SKM-1 (cell line): ENCODE results near the gene NDUFB7.
A peak's percentile ranks its signal among the peaks of the same experiment; 100 is the strongest.
"Not testable (repeated sequence)": the region's sequence is repeated elsewhere in the genome, so short reads cannot be mapped to it uniquely, and the experiment has no call there.

Experiments
- DNase-seq: peaks from one replicate; lab custom pipeline; 2025; ENCODE audit not compliant: unreplicated experiment; lab: John Stamatoyannopoulos, UW

NDUFB7 gene

DNA sequence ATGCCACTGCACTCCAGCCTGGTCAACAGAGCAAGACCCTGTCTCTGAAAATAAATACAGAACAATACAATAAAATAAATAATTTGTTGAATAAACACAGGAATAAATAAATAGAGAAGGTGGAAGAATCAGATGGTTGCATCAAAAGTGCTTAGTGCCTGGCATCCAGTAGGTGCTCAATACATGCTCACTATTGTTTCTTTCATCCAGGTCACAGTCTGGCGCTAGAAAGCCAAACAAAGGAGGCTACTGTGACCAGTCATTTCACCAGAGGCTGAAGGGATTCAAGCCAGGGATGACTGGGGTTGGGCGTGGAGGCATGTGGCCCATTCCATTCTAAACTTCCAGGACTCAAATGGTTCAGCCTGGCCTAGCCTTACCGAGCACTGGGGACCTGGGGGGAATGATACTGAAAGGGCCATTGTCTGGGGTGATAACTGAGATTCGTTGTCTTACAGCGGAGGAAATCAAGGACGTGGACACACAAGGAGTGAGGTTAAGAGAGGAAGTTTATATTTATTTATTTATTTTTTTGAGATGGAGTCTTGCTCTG is 3.6 kb upstream of the NDUFB7 start:
- no peak for DNase-seq

DNA sequence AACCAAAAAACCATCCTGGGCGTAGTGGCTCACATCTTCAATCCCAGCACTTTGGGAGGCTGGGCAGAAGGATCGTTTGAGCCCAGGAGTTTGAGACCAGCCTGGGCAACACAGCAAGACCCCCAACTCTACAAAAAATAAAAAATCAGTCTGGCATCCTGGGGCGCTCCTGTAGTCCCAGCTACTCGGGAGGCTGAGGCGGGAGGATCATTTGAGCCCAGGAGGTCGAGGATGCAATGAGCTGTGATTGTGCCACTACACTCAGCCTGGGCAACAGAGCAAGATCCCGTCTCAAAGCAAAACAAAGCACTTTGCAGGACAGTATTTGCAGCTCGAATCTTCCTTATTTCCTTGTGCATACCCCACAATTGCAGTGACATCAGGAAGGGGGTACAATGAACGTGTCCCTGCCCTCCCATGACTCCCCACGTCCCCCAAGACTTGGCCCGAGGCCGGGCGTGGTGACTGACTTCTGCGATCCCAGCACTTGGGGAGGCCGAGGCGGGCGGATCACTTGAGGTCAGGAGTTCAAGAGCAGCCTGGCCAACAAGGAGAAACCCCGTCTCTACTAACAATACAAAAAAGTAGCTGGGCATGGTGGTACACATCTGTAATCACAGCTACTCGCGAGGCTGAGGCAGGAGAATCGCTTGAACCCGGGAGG is 870 bp downstream of the NDUFB7 start:
- DNase-seq: no peak

DNA sequence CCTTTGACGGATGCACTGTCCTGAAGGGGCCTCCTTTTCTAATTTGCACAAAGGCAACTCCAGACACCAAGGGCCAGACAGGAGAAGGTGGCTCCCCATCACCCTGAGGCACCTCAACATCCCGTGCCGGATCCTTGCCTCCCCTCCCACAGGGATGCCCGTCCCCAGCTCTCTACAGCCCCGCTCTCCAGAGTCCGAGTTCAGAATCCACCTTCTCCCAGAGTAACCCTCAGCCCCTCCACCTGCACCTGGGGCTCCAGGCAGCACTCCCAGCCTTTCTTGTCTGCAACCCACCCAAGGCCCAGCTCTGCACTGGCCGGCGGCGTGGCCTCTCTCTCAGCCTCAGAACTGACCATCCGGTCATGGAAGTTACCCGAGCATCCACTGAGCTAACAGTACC is 4.8 kb downstream of the NDUFB7 start:
- no peak for DNase-seq

DNA sequence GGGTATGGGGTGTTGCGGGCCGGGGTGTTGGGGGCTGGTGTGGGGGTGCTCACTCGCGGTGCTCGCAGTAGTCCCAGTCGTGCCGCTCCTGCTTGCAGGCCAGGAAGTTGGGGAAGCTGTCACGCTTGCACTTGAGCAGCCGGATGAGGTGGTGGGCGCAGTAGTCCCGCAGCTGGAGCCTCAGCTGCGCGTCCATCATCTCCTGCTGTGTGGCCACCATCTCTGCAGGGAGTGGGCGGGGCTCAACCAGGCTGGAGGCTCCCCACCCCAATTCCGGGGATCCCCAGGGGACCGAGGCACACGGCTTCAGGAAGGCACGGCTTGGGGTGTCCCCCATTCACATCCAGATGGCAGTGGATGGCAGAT is 5.2 kb downstream of the NDUFB7 start:
- no peak for DNase-seq

DNA sequence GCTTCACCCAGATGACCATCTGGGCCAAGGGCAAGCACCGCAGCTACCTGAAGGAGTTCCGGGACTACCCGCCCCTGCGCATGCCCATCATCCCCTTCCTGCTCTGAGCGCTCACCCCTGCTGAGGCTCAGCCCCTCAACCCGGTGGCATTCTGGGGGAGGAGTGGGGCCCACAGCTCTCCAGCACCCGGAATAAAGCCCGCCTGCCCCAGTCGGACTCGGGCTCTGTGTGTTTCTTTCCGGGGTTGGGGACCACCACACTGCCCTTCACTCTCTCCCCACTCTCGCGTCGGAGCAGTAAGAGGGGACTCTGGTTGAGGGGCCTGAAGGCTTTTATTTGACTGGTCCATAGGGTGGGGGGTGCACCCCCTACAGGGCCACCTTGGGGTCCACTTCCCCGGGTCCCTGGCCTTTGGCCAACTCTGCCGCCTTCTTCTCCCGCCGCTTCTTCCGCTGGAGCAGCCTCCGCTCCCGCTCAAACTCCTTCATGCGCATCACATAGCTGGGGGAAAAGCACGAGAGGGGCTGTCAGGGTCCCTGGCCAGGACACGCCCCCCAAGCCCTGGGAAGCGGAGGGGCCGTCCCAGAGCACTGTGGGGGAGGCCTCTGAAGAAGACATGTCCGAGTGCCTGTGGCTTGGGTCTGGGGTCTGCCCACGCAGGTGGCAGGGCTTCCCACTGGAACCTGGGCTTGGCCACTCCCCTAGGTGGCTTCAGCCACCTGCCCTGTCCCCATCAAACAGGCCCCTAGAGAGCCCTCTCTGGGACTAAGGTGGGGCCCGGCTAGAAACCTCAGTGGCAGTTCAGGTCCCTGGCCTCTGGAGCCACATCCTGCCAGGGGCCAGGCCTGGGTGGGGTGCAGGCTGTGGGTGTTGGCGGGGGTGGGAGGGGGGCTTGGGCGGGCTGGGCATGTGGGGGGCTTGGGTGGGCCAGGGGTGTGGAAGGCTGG is 5.8 kb downstream of the NDUFB7 start:
- no peak for DNase-seq

DNA sequence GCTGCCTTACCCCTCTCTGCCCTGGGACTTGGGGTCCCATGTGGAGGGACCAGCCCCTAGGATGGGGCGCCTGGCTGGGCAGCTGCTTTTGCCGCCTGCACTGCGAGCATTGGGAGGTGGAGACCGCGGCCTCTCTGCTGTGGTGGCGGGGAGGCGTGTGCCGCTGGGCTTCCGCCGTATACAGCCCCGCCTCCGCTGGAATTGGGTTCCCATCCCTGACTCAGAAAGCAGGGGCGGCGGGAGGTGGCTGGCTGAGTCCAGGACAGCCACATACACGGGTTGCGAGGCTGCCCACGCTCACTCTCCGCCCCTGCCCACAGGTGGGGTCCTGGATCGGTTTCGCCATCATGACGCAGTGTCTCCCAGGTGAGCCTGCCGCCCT is 6.6 kb downstream of the NDUFB7 start:
- DNase-seq: no peak

DNA sequence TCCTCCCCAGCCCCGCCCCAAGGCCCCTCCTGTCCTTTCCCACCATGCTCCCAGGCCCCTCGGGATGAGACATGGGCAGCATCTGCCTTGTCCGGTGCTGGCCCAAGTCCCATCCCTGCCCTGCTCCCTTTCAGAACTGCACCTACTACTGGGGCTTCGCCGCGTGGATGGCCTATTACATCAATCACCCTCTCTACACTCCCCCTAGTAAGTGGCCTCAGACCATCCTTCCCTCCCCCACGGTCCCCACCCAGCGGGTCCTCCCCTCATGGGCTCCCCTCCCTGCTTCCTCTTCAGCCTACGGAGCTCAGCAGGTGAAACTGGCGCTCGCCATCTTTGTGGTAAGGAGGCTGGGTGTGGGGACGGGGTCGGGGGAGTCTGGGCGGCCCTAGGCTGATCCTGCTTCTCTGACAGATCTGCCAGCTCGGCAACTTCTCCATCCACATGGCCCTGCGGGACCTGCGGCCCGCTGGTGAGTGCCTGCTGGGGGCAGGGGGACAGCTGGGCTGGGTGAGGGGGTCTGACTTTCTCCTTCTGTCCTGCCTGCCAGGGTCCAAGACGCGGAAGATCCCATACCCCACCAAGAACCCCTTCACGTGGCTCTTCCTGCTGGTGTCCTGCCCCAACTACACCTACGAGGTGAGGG is 7.1 kb downstream of the NDUFB7 start:
- not testable (repeated sequence) for DNase-seq

DNA sequence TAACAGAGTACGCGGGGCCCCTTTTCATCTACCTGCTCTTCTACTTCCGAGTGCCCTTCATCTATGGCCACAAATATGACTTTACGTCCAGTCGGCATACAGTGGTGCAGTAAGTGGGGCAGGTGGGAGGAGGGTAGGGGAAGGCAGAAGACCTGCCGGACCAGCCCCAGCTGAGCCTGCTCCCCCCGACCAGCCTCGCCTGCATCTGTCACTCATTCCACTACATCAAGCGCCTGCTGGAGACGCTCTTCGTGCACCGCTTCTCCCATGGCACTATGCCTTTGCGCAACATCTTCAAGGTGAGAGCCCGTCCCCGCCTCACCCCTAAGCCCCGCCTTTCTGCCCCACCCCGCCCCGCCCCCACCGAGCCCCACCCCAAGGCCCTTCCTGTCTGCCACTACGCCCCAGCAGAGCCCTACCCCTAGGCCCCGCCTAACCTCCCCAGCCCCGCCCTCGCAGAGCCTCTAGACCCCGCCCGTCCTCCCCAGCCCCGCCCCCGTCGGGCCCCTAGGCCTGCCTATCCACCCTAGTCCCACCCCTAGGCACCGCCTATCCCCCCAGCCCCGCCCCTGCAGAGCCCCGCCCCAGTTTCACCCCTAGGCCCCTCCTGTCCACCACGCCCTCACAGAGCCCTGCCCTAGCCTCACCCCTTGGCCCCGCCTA is 7.7 kb downstream of the NDUFB7 start:
- DNase-seq: no peak

DNA sequence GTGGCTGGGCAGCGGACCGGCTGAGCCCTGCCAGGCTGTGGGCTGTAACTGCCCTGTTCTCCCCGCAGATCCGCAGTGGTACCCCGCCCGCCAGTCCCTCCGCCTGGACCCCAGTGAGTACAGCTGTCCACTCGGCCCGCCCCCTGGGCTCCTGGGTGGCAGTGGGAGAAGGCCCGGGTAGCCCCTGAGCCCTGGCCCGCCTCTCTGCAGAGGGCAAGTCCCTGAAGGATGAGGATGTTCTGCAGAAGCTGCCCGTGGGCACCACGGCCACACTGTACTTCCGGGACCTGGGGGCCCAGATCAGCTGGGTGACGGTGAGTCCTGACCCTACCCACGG is 8.3 kb downstream of the NDUFB7 start:
- DNase-seq: no peak

DNA sequence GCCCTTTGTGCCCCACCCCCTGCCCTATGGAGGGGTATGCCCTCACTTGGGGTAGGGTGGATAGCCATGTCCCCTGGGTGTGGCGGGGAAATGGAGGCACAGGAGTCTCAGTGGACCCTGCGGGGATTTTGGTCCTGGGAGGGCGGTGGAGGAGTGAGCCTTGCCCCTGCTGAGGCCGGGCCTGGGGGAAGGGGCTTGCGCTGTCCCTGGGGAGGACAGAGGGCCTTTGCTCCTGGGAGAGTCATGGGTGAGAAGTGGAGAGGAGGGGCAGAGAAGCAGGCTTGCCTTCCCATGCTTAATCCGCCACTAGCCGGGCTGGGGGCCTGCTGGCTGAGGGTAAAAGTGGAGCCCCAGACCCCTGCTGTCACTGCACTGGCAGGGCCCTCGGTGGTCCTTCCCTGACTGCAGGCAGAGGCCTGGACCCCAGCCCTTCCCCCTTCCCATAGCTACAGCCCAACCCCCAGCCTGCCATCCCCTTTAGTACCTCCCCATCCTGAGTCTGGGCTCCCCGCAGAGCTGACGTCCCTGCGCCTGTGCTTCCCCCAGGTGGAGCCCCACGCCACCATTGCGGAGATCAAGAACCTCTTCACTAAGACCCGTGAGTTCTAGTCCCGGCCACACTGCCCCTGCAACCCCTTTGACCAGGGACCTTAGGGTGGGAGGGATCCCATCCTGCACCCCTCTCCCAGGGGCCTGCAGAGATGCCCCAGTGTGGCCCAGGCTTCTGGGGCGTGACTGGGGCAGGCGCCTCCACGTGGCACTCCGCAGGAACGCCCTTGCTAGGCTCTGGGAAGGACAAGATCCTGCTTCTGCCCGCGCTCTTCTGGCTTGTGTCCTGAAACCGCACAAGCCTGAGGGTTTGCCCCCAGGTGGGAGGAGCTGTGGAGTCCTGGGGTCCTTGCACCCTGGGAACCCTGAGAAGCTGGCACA is 8.9 kb downstream of the NDUFB7 start:
- DNase-seq: no peak

DNA sequence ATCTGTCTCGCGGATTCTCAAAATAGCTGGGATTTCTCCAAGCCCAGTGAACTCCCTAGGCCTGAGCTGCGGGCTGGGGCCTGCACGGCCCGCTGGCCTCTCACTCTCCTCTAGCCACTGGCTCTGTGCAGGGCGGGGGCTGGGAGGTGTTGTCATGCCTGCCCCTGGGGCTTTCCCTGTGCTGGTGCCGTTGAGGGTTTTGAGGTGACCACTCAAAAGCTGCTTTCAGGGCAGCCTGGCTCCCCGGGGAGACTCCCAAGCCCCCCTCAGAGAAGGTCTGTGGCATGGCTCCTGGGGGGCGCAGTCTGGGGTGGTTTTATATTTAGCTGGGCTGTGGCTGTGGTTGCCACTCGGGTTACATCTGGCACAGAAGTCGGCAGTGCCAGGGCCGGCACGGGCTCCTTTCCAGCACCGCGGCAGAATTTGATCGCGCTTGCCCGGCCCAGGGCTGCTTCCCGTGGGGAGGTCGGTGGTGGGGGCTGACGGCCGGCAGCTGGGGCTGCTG is 10.0 kb downstream of the NDUFB7 start:
- no peak for DNase-seq

DNA sequence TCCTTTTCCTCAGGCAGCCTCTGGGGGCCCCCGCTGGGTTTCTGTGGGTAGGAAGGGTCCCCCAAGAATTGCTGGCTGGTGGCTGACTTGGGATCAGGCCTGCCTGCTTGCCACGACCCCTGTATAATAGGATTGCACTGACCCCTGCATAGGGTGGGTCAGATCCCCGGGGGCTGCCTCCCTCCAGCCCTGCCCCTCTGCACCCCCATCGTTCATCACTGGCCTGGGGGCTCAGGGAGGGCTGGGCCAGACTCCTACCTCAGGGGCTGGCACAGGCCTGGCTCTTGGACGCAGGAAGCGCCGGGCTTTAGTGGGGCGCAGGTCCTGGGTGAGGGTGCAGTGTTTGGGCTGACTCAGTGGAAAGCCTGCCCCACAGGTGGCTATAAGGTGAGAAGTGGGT is 10.6 kb downstream of the NDUFB7 start:
- DNase-seq: no peak

DNA sequence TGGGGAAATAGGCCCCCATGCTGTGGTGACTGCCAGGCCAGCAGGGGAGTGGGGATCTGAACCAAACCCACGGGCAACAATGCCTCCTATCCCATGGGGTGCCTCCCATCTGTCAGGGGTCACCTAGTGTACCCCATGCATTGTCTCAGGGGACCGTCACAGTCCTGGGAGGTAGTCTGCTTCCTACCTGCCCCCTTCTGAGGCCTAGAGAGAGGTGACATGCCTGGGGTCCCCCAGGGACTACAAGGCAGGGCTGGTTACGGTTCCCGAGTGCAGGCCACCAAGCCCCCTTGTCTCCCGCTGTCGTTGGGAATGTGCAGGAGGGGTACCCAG is 11.1 kb downstream of the NDUFB7 start:
- DNase-seq: no peak

DNA sequence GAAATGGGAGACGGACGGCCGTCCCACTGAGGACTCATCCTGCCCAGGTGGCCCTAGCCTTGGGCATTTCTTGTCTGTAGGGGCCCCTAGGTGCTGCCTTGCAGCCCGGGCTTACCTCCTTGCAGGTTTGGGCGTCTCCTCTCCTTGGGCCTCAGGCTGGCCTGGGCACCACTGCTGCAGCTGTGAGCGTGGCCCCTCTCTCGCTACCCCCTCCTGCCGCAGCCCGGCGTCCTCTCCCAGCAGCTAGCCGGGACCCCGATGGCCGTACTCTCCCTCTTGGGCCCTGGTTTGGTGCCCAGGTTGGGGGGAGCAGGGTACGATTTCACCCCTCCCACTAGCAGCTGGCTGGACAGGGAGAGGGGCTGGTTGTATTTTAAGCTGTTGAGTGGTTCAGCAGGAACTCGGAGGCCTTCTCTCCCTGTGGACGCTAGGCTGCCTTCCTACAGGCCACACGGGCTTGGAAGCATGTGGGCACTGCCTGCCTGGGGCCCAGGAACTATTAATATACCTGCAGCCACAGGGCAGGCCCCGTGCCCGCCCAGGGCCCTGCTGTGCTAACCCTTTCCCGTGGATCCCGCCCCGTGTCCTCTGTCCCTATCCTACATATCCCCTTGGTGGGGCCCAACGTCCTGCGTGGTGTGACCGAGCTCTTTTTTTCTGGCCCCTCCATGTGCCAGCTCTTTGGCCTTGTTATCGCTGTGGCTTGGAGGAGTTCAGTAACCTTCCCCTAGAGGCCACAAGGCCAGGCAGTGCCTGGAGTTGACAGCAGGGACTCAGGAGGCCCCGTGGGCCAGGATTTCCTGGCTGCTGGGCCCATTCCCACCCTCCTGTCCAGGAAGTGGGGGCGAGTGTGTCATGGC is 11.7 kb downstream of the NDUFB7 start:
- no peak for DNase-seq

DNA sequence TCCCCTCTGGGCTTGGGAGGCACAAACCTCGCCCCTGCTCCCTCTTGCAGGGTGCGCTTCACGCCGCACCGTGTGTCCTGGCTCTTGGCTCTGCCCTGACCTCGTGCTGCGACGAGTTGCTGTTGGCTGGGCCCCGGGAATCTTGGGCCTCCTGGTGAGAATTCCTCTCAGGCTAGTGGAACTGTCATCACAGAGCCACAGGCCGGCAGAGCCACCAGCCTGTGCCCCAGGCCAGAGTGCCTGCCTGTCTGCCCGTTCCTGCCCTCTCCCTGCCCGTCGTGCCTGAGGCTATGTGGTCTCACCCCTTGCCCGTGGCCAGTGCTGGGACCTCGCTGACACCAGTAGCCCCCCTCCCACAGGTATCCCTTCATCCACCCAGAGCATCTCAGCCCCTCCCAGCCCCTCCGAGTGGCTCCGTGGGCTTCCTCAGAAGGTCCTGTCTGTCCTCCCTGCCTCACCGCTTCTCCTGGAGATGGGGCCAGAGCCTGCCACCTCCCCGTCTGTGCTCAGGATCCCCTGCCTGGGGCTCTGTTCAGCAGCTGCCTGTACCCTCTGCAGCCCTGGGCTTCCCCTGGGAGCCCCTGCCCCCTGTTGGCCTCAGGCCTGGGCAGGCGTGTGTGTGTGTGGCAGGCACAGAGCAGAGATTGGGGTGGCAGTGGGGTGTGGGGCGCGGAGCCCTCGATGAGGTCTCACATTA is 13.3 kb downstream of the NDUFB7 start:
- DNase-seq: no peak

DNA sequence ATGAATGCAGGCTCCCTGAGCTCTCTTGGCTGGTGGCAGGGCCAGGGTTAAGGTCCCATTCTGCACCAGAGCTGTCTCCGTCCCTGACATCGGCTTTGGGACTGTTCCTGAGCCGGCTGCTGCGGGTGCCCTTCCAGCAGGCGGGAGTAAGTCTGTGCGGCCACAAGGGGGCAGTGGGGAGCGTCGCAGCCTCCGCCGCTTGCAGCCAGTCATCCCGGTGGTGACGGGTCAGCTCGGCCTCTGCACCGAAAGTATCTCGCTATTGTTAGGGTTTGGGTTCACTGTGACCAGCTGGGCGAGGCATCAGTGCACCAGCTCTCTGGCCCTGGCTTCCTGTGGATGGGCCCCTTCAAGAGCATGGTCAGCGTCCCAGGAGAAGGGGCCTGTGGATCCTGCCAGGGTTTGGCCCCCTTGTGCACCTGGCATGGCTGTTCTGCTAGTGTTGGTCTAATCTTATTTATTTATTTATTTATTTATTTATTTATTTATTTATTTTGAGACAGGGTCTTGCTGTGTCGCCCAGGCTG is 15.1 kb downstream of the NDUFB7 start:
- peak; percentile 67 for DNase-seq

DNA sequence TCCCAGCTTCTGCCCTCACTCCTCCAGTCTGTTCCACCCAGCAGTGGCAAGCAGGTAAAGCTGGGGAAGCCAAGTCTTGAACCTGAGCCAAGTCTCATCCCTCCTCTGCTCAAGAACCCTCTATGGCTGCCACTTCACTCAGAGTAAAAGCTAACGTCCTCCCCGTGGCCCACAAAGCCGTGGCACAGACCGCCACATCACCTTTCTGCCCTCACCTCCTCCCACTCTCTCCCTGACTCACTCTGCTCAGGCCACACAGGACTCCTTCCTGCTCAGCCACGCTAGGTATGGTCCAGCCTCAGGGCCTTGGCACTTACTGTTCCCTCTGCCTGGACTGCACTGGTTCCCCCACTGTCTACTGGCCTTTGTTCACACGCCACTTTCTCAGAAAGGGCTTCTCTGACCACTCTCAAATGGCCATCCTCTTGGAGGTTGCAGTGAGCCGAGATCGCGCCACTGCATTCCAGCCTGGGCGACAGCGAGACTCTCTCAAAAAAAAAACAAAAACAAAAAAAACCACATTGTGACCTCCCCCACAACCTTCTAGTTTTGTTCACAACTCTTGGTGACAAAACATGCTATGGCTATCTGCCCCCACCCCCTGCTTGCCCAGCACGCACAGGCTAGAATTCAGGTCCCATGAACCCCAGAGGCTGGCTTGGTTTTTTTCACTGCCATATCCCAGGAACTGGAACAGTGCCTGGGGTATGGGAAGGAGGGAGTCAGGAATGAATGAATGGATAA is 15.8 kb downstream of the NDUFB7 start:
- DNase-seq: no peak

DNA sequence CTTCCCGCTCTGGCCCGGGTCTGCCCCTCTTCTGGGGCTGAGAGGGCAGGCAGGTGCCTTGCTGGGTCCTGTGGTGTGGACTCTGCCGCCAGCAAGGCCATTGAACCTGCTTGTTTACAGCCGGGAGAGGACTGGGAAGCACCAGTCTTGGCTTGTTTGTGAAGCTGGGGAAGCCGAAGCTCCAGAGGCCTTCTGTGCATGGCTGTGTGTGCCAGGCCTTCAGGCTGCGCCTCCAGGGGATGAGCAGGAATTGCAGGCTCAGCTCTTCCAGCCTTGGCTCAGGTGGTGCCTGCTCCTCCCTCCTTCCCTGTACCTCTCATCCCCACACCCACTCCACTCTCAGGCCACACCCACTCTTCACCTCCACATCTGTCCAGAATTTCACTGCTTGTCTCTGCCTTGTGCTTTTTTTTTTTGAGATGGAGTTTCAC is 17.5 kb downstream of the NDUFB7 start:
- DNase-seq: no peak
